CD4-positive, alpha-beta T cell treated with Interleukin-21 for 1 hour (primary cell): ENCODE results near the gene MAP2K7.
A peak's percentile ranks its signal among the peaks of the same experiment; 100 is the strongest.
"Not testable (repeated sequence)": the region's sequence is repeated elsewhere in the genome, so short reads cannot be mapped to it uniquely, and the experiment has no call there.

Experiments used
- DNase-seq: peaks from one replicate; pipeline ENCODE4 v3.0.0-alpha.2; 2020

MAP2K7 gene

DNA sequence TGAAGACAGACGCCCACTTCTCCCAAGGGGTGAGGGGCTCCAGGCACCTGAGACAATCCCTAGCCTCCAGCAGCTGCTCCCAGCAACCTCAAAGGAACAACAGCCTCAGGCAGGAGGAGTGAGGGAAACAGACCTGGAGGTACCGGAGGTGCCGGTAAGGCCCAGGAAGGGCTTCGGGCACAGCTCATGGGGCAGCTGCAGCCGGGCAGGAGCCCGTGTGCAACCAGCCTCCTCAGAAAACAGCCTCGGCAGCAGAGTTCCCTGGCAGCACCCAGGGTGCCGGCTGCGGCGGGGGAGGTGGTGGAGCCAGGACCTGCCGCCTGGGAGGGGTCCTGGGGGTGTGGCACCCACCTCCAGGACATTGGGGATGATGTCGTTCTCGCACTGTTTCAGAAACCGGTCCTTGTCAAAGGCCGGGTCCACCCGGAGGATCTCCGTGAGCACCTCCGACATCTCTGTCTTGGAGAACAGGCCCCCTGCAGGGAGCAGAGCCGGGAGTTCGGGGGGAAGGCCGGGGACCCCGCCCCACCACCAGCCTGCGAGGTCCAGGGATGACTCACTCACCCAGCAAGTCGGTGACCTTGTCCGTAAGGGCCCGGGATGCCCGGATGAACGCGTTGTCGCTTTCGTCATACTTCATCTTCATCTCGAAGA, 28.7 kb downstream of the MAP2K7 start:
- DNase-seq = no peak

DNA sequence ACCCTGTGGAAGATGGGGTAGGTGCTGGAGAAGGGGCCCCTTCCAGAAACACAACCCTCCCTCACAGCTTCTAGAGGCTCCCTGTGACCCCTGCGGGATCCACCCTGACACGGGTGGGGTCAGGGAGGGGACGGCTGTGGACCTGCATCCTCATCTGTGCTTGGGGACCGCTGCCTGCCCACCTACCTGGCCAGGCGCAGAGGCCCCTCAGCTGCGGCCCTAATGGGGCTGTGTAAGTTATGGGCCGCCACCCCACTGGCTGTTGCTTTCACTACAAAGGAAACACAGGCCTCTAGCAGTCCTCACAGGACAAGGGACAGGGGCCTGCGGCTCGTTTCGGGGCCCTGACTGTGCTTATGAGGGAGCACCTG, 29.2 kb downstream of the MAP2K7 start:
- DNase-seq = no peak

DNA sequence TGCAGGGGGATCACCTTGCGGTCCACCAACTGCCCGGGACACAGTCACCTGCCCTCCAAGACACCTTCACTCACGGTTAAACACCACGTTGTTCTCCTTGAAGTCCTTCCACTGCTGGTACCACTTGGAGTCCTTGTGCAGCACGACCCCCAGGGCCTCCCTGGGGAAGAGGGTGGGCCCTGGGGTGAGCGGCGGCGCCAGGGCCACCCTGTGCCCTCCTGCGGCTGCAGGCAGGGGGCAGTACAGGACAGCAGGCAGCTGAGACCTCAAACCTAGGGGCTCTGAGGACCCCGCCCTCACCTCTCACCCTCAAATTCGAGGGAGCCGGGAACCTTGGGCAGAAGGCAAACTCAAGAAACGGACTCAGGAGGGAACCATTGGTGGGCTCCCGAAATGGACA, 29.7 kb downstream of the MAP2K7 start:
- DNase-seq = no peak

DNA sequence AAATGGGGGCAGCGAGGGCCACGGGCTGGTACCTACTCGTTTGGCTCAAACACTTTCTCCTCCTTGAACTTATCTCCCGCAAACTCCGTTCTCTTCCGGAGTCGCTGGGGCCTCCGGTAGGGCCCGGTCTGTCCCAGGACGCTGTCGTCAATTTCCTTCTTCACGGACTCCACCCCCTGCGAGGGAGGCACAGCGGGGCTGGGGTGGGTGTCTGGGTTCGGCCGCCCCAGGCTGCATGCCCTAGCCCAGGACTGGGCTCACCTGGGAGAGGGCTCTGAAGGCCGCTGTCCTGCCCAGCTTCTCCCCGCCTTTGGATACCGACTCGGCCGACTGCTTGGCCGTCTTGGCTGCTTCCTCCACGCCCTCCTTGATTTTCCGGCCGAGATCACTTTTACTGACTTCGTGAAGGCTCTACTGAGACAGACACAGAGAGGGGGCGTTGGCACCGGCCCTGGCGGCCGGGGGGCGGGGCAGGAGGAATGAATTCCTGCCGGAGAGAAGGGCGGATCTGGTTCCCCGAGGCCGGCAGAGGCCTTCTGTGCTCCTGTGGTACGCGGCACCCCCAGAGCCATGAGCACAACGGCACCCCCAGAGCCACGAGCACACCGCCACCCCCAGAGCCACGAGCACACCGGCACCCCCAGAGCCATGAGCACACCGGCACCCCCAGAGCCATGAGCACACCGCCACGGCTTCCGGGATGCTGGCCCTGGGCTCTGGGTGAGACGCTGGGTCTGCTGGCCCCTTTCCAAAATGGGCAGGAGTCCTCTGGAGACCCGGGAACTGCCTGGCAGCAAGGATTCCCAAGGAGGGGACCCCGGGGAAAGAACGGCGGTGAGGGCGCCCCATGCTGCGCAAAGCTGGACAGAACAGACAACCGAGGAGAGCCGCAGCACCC, 30.4 kb downstream of the MAP2K7 start:
- no peak for DNase-seq

DNA sequence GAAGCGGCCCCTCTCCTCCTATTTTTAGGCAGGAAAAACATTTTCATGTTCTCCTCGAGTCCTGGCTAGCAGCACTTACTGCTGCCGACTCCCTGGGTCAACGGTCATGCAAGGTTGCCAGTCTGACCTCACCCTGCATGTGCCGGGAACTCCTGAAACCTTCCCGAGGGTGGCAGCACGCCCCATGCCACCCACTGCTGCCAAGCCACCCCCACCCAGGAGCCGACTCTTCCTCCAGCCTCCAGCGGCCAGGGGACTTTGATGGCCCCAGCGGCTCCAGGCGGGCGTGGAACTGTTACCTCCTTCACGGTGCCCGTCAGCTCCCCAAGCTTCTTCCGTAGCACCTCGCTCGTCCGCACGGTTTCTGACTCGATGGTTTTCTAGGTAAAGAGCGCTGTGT, 31.1 kb downstream of the MAP2K7 start:
- no peak for DNase-seq

DNA sequence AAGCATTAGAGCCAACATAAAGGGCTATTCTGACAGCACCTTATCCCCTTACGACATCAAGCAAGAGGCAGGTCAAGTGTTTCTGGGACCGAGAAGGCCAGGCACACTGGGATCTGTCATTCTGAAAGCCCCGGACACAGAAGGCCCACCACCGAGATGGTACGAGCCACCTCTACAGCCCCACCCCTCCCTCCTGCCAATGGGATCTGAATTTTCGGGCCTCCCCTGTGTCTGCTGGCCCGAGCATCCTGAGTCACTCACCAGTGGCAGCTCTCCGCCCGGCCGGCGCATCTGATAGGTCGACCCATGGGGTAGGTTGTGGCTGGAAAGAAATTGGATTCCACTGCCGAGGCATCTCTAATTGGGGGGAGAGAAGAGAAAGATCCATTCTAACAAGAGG, 37.2 kb downstream of the MAP2K7 start:
- no peak for DNase-seq

DNA sequence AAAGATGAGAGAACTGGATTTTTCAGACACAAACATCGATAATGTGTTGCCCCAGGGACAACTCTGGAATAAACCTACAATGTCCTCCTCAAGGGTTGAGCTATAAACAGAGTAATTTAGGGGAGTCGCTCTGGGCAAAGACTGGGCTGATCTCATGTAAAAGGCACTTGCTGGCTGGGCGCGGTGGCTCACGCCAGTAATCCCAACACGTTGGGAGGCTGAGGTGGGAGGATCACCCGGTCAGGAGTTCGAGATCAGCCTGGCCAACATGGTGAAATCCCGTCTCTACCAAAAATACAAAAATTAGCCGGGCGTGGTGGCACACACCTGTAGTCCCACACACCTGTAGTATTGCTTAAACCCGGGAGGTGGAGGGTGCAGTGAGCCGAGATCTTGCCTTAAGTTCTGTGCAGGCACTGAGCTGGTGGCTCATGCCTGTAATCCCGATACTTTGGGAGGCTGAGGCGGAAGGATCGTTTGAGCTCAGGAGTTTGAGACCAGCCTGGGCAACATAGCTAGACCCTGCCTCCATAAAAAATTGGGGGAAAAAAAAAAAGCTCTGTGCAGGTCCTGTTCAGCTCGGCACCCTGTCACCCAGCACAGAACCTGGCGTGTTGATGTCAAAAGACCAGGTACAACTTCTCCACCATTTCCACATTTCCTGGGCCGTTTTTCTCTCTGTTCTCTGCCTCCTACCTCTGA, 38.4 kb downstream of the MAP2K7 start:
- no peak for DNase-seq

DNA sequence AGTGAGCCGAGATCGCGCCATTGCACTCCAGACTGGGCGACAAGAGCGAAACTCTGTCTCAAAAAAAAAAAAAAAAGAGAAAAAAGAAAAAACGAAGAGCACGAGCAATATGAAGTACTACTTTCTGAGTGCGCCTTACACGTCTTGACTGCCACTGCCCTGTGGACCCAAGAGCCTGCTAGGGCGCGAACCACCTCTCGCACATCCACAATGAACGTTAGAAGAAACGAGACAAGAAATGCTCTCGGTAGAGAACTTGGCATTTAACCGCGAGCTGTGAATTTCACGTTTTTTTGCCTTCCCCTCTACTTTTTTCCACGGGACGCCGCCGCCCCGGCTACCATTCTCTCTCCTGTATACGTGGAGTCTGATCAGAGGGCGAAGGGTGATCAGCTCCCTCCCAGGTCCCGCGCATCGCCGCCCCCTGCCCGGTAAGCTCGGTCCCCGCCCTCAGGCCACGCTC, 39.3 kb downstream of the MAP2K7 start:
- DNase-seq = no peak

DNA sequence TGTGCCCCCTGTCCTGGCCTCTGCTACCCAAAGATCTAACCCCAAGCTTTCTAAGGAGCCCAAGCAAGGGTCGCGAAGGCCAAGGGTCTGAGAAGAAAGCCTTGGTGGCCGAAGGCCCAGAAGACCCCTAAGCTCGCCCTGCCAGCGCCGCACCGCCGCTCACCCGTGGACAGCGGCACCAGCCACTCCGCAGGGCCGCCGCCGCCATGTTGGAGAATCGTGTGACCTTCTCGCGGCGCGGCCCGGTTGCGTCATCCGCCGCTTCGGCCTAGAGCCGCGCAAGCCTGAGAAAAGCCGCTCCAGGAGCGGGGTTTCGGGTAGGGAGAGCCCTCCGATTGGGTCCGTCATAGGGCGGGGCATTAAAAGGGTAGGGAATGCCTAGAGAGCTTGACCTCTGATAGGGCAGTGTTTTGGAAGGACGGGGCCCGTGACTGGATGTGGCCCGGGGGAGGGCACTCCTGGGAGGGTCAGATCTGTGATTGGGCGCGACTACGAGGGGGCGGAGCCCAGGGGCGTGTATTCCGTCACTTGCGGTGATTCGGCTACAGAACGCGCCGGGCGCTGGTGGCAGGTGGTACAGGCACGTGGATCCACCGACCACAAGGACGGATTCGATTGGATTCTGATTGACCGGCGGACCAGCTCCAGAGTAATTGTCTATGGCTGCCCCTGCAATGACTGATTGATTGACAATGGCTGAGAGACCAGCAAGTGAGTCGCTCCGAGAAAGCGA, 39.9 kb downstream of the MAP2K7 start, which contains the start of gene TIMM44:
TIMM44 (minus strand) TSS at position 223 of the 733 bp plus-strand sequence; CDS start at position 208, 15 bp downstream.
- DNase-seq = peak; percentile 99

DNA sequence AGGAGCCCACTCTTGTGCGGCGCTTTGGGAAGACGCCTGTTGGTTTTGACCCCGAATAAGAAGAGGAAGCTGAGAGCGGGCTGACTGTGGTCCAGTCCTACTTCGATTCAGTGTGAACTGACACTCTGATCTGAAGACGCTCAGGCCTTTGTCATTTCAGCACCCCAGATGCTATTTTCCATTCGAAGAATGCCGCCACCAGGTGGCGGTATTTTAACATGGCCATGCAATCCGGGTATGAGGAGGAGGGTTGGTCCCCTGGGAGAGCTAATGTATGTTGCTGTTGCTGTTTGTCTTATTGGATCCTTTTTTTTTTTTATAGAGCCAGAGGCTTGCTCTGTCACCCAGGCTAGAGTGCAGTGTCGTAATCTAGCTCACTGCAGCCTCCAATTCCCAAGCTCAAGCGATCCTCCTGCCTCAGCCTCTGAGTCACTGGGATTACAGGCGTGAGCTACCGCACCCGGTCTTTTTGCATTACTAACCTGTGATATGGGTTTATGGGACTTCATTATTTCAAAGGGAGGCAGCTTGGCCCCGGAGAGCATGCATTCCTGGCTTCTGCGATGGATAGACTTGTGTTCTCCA, 40.6 kb downstream of the MAP2K7 start:
- DNase-seq = peak; percentile 88

DNA sequence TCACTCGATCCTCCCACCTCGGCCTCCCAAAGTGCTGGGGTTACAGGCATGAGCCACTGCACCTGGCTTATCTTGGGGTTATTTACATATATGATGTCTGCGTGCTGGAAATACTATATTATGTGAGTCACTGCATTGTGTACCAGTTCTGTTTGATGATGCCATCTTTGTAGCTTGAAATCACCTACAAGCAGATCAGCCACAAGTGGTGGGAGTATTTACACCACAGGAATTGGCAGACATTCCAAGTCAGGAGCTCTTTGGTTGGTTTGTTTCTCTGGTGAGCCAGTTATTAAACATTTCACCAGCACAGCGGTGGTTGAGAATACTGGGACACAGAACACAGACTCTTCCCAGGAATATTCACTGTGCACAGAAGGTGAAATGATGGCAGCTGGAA, 44.3 kb downstream of the MAP2K7 start:
- DNase-seq = no peak

DNA sequence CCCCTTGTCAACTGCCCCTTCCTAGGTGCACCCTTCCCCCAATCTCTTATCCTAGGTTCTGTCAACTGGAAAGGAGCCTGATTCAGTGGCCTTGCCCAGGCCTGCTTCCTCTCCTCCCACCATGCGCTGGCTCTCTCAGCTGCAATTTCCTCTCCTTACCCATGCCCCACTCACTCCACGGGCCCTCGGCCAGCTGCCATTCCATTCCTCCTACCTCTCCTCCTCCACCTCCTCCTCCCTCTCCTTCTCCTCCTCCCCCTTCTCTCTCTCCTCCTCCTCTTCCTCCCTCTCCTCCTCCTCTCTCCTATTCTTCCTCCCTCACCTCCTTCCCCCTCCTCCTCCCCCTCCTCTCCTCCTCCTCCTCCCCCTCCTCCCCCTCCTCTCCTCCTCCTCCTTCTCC, 49.4 kb downstream of the MAP2K7 start:
- no peak for DNase-seq

DNA sequence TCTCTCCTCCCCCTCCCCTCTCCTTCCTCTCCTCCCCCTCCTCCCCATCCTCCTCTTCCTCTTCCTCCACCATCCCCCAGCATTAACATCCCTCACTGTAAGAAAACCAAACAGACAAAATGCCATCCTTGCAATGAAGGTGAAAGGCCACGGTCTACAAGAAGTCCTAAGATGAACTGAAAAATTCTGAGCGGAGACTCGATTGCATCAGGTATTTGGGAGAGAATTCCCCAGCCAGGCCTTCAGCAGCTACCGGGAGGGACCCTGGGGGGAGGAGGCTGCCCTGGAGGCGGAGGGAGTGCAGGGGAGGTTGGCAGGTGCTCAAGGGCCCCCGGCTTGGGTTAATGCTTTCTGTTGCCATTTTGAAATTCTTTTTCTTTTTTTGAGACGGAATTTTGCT, 49.9 kb downstream of the MAP2K7 start:
- no peak for DNase-seq

DNA sequence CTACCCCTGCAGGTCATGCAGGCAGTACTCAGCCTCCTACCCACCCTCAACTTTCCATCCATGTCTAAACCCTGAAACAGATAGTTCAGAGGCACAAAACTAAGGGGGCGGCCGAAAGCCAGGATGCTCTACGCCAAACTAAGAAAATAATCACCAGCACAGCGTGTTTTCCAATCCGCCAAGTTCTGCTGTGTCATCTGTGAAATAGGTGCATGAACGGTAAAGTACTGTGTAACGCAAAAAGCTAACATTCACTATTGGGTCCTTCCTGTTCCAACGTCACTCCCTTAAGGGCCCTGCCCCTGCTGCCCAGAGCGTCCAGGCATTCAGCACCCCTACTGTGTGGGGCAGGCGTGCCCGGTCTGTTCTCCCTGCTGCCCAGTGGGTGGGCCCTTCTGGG, 52.0 kb downstream of the MAP2K7 start:
- no peak for DNase-seq

DNA sequence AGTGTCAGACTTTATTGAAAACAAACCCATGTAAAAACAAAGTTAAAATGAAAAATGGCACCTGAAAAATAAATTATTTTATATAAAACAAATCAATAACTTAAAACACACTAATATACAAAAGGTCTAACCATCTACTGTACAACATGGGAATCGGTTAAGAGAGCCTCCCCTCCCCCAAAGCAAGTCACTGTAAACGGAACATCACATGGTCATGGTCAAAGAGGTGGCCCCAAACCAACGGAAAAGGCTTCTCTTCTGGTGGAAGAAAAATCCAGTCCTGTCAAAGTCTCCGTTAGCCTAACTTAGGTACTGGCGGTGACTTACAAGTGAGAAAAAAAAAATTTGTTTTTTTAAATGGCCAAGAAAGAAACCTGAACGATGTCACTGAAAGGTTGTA, 55.5 kb downstream of the MAP2K7 start:
- no peak for DNase-seq

DNA sequence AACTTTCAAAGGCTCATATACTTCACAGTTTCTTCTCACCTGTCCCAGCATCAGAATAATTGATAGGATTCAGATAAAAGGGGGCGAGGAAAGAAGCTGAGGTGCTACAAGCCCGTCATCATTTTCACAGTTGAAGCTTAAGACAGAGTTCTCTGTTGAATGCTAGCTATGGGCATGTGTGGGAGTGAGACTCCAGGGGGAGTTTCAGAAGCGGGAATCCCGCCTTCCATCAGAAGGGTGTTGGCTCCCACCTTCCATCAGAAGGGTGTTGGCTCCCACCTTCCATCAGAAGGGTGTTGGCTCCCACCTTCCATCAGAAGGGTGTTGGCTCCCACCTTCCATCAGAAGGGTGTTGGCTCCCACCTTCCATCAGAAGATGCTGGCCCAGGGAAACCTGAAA, 57.4 kb downstream of the MAP2K7 start:
- not testable (repeated sequence) for DNase-seq

DNA sequence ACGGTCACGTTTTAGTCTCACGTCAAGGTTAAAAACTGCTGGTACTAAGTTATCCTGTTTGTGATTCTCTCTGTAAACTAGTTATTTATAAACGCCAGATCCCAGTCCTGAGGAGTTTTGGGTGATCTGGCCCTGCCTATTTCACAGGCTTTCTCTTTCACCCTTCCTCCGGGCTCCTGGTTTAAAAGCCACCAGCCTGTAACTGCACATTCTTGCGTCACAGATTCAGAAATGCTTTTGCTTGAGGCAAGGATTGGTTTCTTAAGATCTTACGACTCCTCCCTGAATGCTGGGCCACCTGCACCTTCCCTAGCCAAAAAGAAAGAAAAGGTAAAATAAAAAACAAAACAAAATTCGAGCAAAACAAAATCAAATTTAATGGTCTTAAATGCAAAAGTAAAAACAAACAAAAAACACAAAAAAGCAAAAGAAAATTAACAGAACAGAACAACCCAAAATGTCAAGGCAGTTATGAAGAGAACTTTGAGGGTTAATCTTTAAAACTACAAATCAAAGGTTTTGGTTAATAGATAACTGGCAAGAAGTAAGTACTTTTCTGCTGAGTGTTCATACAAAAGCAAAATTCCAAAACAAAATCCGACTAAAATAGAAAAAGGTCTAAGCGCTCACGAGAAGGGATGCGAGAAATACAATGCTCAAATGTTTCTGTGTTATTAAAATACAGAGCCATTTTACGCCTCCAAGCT, 58.4 kb downstream of the MAP2K7 start:
- no peak for DNase-seq

DNA sequence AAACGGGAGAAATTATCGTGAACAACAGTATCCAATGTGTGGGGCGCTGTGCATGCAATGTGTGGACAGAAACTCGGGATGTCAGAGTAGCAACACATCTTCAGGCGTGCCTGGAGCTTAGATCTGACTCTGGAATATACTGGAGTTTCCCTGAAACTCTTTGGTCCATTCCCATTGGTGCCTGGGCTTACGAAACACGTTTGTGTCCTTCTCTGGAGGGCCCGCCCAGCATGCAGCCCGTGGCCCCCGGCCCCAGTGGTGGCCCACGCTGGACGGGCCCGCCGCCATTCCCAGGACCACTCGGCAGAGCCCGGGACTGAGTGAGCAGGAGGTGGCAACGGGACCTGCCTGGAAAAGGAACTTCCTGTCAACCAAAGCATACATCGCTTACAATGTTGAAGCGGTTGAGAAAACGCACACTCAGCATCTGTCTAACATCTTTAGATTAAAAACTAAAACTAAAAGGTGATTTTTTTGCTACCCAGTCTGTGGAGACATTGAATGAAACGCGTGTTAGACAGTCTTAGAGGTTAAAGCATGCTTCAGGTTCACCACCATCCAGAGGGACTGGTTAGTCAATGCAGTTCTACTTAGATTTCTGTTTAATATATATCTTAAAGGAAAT, 59.1 kb downstream of the MAP2K7 start:
- no peak for DNase-seq

DNA sequence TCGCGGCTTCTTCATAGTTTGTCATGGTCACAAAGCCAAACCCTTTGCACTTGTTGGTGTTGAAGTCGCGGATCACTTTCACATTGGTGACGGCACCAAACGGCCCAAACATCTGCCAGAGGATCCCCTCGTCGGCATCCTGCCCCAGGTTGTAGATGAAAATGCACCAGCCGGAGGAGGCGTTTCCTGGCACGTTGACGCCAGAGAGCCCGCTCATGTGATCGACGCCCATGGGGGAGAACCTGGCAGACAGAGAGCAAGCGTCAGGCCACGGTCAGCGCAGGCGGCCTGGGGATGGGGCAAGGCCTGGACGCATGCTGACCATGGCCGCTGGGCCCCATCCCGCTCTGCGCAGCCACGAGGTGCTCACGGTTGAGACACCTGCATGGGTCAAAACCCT, 59.9 kb downstream of the MAP2K7 start:
- DNase-seq = no peak
